ENCODE data around the gene CRLF2. TPM values are rescaled to one million over a fixed set of nuclear protein-coding genes. Genes with fewer than 3 reads are reported as not detected.
"Not testable (repeated sequence)": the region's sequence is repeated elsewhere in the genome, so short reads cannot be mapped to it uniquely, and the experiment has no call there.

Gene CRLF2
- polyA plus RNA-seq (2014; cell fraction: cytosol; rRNA removed): not detected in 2 replicates
- not detected in 2 replicates for polyA plus RNA-seq (2014; cell fraction: nucleus; rRNA removed)

DNA sequence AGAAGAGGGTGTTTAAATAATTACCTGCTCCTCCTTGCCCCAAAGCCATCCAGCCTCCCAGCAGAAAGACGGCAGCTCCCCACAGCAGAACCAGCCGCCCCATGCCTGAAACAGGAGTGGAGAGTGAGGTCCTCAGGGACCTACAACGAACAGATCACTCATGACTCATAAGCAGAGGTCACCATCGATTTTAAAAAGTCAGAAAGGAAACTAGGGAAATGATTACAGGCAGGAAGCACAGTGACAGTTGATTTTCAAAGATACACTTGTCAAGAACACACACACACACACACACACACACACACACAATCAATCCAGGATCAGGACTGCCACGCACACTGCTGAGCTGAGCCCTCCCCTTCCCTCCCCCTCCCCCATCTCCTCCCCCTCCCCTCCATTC is at the start of gene CRLF2:
CRLF2 (minus strand) TSS at position 118 of the 400 bp plus-strand sequence; CDS start at position 103, 15 bp downstream.
- no peak for DNase-seq (ENCODE audit: low spot score)

DNA sequence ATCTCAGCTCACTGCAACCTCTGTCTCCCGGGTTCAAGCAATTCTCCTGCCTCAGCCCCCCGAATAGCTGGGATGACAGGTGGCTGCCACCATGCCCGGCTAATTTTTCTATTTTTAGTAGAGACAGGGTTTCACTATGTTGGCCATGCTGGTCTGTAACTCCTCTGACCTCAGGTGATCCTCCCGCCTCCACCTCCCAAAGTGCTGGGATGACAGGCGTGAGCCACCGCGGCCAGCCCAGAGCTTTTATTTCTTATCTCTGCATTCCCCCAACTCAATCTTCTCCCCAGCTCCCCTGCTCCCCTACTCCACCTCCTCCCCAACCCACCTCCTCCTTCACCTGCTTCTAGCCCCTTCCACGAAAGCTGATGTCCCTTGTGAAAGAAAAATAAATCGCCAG is 49.3 kb upstream of the CRLF2 start:
- DNase-seq (ENCODE audit: low spot score): not testable (repeated sequence)

DNA sequence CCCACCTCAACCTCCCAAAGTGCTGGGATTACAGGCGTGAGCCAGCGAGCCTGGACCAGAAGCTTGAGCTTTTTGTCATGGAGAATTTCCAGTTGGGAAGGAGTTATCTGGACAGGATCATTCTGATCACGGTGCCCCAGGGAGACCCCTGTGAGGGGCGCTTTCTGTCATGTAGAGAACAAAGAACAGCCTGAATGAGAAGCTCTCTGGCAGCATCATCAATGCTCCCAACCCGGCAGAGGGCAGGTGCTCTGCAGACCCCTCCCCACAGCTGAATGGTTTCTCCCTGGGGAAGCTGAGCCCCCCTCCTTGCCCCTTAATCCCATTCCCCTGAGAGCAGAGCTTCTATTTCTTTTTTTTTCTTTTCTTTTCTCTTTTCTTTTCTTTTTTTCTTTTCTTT is 48.8 kb upstream of the CRLF2 start:
- no peak for DNase-seq (ENCODE audit: low spot score)

DNA sequence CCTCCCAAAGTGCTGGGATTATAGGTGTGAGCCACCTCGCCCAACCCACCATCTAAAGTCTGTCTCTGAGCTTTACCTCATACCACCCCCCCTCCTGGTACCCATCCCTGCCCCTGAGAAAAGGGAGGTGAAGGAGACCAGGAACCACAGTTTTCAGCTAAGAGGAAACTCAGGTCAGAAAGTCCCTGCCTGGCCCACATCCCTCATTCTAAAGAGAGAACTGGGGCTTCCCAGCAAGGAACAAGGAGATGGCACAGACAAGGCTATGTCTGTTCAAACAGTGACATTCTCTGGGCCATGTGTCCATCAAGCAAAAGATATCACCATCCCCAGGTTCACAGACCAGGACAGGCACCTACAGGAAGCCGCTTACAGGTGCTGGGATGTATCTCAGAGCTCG is 40.4 kb upstream of the CRLF2 start:
- DNase-seq (ENCODE audit: low spot score): no peak

DNA sequence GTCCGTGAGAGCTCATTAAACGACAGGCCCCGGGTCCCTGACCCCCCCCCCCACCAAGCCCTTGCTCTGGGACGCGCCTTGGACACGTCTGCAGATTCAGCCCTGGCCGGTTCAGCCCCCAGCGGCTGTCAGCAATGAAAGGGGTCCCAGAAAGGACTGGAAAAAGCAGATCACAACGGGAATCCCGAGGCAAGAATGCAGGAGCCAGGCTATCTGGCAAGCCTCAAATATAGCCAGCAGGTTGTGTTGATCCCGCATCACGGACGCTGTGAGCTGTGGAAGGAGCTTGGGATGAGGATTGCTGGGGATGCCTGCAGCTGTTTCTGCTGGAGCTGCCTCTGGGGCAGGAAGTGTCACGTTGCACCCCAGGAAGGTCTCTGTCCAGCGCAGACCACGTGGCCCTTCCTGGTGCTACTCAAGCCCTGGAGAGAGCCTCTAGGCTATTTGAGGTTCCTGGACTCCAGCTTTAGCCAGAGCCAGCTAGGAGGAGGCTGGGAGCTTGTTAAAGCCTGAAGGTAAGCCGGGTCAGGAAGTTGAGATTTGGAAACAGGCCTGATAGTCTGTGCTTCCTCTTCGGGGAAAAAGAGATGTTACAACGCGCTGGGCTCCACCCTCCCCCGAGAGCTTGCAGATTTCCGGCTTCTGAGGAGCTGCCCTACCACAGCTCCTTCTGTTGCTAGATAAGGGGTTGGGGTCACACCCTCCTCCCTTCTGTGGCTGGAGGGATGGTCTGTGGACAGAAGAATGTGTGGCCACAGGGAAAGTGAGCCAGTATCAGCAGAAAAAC is 36.8 kb upstream of the CRLF2 start:
- no peak for DNase-seq (ENCODE audit: low spot score)

DNA sequence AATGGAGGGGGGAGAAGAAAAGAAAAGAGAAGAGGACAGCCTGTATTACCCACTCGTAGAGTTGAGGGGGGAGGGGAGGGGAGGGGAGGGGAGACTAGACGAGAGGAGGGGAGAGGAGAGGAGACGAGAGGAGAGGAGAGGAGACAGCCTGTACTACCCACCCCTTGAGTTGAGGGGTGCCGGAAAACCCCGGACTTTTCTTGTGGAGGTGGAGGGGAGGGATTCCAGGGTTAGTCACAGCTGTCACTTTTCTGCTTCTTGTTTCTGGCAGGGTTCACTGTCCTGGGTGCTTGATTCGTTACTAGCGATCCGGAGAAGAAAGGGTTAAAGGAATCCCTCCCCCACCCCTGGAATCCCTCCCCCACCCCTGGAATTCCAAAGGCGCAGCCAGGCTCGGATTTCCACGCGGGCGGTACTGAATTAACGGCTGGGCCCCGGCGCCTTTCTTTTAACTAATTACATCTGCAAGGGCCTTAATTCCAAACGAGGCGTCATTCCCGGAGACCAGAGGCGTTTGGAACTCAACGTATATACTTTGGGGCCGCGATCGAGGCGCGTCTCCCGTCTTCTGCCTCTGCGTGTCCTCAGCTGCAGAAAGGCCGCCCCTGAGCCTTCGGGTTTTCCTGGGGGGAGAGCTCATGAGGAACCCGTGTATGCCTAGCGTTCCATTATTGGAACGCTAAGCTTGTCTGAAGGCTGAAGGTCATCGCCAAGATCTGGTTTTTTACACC is 36.0 kb upstream of the CRLF2 start:
- no peak for DNase-seq (ENCODE audit: low spot score)

GRCh38 chrX:1246816-1247215 is 34.4 kb upstream of the CRLF2 start:
- peak; percentile 19 for DNase-seq (ENCODE audit: low spot score)

GRCh38 chrX:1244164-1245076 is 32.0 kb upstream of the CRLF2 start:
- no peak for DNase-seq (ENCODE audit: low spot score)

DNA sequence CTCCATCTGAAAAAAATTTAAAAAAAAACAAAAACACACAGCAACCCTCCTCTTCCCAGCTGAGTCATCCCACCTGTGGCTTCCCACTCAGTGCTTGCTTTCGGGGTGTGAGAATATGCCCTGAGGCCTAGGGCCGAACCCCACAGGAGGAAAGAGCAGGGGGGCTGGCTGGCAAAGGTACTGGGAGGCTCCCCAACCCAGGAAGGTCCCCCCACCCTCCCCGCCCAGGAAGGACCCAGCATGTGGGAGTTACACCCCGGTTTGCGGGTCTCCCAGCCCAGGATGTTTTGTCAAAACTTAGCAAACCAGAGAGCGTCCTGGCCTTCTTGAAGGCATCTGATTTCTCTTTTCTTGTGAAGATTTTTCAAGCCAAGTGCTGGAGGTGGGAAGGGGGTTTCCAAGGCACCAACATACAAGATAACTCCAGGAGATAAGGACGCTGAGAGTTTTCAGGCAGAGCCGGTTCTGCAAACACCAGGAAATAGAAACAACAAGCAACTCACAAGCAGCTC is 30.5 kb upstream of the CRLF2 start:
- no peak for DNase-seq (ENCODE audit: low spot score)

DNA sequence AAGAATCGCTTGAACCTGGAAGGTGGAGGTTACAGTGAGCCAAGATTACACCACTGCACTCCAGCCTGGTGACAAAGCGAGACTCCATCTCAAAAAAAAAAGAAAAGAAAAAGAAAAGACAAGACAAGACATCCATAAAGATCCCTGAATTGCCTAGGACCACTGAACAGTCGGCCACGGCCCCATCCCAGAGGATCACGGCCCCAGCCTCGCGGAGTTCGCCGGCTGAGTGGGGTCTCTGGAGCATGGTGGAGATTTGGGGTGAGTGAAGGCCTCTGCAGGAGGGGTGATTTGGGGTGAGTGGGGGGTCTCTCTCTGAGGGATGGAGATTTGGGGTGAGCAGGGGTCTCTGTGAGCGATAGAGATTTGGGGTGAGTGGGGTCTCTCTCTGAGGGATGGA is 28.1 kb upstream of the CRLF2 start:
- not testable (repeated sequence) for DNase-seq (ENCODE audit: low spot score)

DNA sequence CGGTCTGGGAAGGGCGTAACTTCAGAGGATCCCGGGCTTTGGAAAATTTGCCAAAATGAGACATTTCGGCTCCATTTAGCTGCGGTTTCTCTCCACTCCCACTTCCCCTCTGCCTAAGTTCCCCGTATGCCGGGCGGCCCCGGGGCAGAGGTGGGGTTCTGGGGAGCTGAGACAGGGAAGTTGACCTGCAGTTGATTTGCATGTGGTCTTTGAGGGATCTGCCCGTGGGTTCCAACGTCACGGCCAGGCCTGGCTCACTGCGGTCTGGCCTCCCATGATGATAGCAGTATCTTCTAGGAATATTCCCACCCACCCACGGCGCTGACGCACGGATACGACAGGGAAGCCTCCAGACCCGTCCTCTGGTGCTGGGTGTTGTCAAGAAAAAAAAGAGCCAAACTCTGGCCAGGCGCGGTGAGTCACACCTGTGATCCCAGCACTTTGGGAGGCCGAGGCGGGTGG is 27.3 kb upstream of the CRLF2 start:
- no peak for DNase-seq (ENCODE audit: low spot score)

DNA sequence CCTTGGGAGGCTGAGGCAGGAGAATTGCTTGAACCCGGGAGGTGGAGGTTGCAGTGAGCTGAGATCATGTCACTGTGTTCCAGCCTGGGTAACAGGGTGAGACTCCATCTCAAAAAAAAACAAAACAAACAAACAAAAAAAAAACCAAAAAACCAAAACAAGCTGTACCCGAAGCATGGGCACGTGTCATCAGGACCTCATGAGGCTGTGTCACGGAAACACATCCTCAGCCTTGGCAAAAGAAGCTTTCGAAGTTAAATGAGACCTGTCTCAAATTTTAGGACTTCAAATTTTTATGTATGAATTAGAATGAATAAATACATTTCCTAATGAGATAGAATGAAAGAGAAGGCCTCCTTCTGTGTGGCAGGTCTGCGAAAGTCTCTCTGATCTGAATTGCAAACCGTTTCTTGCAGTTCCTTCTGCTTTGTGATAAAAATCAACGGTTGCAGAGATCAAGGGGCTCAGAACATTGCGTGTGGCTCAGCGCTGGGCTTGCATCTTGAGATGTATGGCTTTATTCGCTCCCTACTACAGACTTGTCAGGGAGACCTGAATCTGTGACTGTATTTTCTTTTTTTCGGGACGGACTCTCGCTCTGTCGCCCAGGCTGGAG is 19.5 kb upstream of the CRLF2 start:
- DNase-seq (ENCODE audit: low spot score): no peak

DNA sequence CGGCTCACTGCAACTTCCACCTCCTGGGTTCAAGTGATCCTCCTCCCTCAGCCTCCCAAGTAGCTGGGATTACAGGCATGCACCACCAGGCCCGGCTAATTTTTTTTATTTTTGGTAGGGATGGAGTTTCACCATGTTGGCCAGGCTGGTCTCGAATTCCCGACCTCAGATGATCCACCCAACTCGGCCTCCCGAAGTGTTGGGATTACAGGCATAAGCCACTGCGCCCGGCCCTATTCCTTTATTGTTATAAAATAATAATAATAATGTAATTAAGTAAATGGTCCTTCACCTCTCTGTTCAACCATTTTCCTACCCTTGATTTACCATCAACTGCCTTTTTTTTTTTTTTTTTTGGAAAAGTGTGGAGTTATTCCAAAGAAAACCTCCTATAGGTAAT is 15.7 kb upstream of the CRLF2 start:
- not testable (repeated sequence) for DNase-seq (ENCODE audit: low spot score)

GRCh38 chrX:1226249-1226648 is 13.8 kb upstream of the CRLF2 start:
- no peak for DNase-seq (ENCODE audit: low spot score)

DNA sequence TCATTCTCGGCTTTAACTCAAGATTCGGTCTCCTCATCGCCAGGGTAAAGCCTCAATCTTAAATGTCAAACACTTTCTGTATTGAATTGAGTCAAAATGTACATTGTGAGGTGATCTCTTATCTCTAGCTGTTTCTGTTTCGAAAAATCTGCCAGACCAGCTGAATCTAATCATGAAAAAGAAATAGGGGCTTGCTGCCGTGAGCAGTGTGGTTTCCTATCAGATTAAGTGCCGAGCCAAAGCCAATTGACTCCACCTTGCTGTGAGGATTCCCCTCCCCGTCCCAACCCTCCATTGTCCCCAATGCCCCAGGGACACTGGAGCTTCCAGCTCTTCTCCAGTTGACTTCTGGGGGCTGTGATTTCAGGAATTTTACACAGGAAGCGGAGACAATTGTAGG is 12.5 kb upstream of the CRLF2 start:
- no peak for DNase-seq (ENCODE audit: low spot score)

- no peak for DNase-seq (ENCODE audit: low spot score)
Measured at GRCh38 chrX:1223242-1223600, 10.8 kb upstream of the CRLF2 start.

GRCh38 chrX:1222531-1223241 is 10.2 kb upstream of the CRLF2 start:
- no peak for DNase-seq (ENCODE audit: low spot score)

- no peak for DNase-seq (ENCODE audit: low spot score)
Measured at GRCh38 chrX:1221296-1221845, 8.9 kb upstream of the CRLF2 start.

GRCh38 chrX:1218286-1218685 is 5.8 kb upstream of the CRLF2 start:
- DNase-seq (ENCODE audit: low spot score): no peak
